HG03521 (cell line): ENCODE results near the gene IQSEC2.

ENCODE experiments used
- ATAC-seq: cut with Tn5 transposase; IDR thresholded peaks from one replicate; pipeline ENCODE4 v1.9.1; 2021; ENCODE audit warnings: mild to moderate bottlenecking, moderate library complexity; ENCODE audit not compliant: unreplicated experiment

IQSEC2 gene

GRCh38 chrX:53281321-53281822, at the start of gene IQSEC2:
TSS of gene IQSEC2 (minus strand) at chrX:53281584.
- no peak for ATAC-seq

- ATAC-seq, result no peak
These were observed 48.9 kb upstream of the IQSEC2 start for GRCh38 chrX:53330331-53330730.

GRCh38 chrX:53324803-53325202, 43.4 kb upstream of the IQSEC2 start:
- ATAC-seq, result no peak

GRCh38 chrX:53324085-53324484, 42.7 kb upstream of the IQSEC2 start:
- ATAC-seq, result no peak

GRCh38 chrX:53323196-53323595, 41.8 kb upstream of the IQSEC2 start:
- no peak for ATAC-seq

- no peak for ATAC-seq
These were observed 40.6 kb upstream of the IQSEC2 start for GRCh38 chrX:53321943-53322497.

- no peak for ATAC-seq
These were observed 40.0 kb upstream of the IQSEC2 start for GRCh38 chrX:53321230-53321942.

GRCh38 chrX:53320543-53321229, 39.3 kb upstream of the IQSEC2 start:
- ATAC-seq, result no peak

- ATAC-seq, result no peak
These were observed 38.5 kb upstream of the IQSEC2 start for GRCh38 chrX:53319614-53320542.

- no peak for ATAC-seq
These were observed 37.5 kb upstream of the IQSEC2 start for GRCh38 chrX:53318766-53319353.

- ATAC-seq, result no peak
These were observed 36.1 kb upstream of the IQSEC2 start for GRCh38 chrX:53317365-53318069.

GRCh38 chrX:53316860-53317237, 35.5 kb upstream of the IQSEC2 start:
- no peak for ATAC-seq

- no peak for ATAC-seq
These were observed 34.9 kb upstream of the IQSEC2 start for GRCh38 chrX:53316111-53316859.

- ATAC-seq, result no peak
These were observed 32.3 kb upstream of the IQSEC2 start for GRCh38 chrX:53313728-53314105.

- ATAC-seq, result no peak
These were observed 31.8 kb upstream of the IQSEC2 start for GRCh38 chrX:53312946-53313727.

GRCh38 chrX:53309837-53310236, 28.5 kb upstream of the IQSEC2 start:
- no peak for ATAC-seq

GRCh38 chrX:53308836-53309235, 27.5 kb upstream of the IQSEC2 start:
- no peak for ATAC-seq
